ENCODE data around the gene BCAN. TPM values are rescaled to one million over a fixed set of nuclear protein-coding genes. Genes with fewer than 3 reads are reported as not detected.
"Not testable (repeated sequence)": the region's sequence is repeated elsewhere in the genome, so short reads cannot be mapped to it uniquely, and the experiment has no call there.

The BCAN gene
- total RNA-seq, 1 donor from 2014 or later = not detected

GRCh38 chr1:156616463-156616862, 25.5 kb upstream of the BCAN start:
- DNase-seq (ENCODE audit: extremely low read depth, low read depth, low spot score) = no peak

GRCh38 chr1:156618853-156619581, 22.9 kb upstream of the BCAN start, which contains the start of gene HAPLN2:
HAPLN2 (plus strand) TSS chr1:156619415; CDS start chr1:156623491, 4,076 bp downstream.
- DNase-seq (ENCODE audit: extremely low read depth, low read depth, low spot score) = no peak

DNA sequence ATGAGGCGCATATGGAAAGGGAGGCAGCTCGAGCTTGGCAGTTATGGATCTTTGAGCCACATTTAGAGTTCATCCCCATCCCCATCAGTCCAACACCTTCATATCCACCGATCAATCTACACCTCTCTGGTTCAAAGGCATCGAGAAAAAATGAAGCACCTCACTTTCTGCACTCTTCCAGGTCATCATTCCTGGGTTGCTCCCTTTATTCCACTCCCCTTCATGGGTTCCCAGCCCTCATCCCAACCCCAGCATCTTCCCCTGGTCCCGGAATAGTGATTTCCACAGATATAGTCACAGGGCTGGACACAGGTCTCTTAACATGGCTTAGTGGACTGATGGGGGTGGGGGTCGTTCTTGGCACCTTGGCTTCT, 22.3 kb upstream of the BCAN start:
- DNase-seq (ENCODE audit: extremely low read depth, low read depth, low spot score) = no peak

- DNase-seq (ENCODE audit: extremely low read depth, low read depth, low spot score) = no peak
These were observed 19.2 kb upstream of the BCAN start for GRCh38 chr1:156622581-156623297.

GRCh38 chr1:156623946-156624813, 17.7 kb upstream of the BCAN start:
- no peak for DNase-seq (ENCODE audit: extremely low read depth, low read depth, low spot score)

DNA sequence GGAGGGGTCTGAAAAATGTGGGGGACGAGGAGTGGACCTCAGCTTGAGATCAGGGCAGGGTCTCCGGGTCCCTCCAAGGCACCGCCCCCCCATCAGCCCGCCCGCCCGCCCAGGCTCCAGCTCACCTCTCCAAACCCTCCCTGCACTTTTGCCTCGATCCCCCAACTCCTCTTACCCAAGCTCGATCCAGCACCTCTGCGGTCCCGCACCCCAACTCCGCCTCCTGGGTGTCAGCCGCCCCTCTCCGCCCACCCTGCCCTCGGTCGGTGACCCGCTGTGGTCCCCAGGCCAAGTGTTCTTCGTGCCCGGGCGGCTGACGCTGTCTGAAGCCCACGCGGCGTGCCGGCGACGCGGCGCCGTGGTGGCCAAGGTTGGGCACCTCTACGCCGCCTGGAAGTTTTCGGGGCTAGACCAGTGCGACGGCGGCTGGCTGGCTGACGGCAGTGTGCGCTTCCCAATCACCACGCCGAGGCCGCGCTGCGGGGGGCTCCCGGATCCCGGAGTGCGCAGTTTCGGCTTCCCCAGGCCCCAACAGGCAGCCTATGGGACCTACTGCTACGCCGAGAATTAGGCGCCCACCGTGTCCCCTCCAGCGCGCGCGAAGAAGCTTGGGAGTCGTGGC, 17.0 kb upstream of the BCAN start:
- no peak for DNase-seq (ENCODE audit: extremely low read depth, low read depth, low spot score)

DNA sequence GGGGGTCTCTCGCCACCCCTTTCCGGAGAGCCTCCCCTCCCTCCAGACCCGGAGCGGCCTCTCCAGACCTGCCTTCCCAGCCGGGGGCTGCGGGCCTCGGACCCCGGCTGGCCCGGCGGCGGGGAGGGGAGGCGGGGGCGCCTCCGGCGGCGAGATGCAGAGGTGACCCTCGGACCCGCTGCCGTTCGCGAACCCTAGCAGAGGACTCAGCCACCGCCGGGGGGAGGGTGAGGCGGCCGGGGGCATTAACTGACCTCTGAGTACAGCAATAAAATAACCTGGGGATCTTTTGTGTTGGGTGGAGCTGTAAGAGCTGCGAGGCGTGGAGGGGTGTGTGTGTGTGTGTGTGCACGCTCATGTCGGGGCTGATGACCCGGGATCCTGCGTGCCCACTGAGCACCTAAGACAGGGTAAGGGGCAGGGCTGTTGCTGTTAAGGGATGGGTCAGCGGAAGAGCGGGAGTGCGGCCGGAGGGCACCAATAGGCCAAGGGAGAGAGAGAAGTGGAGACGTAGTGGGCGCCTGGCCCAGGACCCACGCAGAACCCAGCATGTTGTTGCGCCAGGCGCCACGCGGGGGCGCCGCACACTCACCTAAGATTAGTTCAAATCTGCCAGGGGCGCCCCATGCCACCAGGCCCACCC, 16.4 kb upstream of the BCAN start:
- no peak for DNase-seq (ENCODE audit: extremely low read depth, low read depth, low spot score)

- no peak for DNase-seq (ENCODE audit: extremely low read depth, low read depth, low spot score)
These were observed 15.9 kb upstream of the BCAN start for GRCh38 chr1:156626079-156626438.

DNA sequence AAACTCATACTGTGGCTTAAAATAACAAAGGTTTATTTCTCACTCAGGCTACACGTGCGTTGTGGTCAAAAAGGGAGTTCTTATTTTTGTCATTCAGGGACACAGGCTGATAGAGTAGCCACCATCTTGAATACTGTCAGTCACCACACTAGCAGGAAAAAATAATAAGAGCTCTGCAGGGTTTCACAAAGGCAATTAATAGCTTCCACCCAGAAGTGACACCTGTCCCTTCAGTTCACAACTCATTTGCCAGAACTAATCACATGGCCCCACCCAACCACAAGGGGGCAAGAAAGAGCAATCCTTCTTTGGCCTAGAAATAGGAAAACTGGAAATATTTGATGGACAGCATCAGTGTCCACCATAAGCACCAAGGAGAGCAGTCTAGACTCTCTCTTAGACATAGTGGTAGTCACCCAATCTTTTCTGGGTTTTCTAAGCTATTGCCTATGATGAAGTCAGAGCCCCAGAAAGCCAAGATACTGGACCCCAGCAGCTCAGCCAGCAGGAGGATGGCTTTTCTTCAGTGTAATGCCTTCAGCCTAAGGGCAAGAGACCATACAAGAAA, 14.5 kb upstream of the BCAN start:
- DNase-seq (ENCODE audit: extremely low read depth, low read depth, low spot score) = no peak

DNA sequence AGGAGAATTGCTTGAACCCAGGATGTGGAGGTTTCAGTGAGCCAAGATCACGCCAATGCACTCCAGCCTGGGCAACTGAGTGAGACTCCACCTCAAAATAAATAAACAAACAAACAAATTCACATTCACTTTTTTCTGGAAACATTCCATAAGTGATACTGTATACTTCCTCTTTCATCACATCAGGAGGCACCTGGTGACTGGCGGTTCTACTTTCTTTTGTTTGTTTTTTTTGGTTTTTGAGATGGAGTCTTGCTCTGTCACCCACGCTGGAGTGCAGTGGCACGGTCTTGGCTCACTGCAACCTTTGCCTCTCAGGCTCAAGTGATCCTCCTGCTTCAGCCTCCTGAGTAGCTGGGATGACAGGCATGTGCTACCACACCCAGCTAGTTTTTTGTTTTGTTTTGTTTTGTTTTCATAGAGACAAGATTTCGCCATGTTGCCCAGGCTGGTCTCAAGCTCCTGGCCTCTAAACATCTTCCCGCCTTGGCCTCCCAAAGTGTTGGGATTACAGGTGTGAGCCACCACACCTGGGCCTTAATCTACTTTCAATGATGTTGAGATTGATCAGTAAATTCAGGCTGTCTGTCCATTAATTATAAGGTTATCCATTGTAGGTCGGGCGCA, 12.0 kb upstream of the BCAN start:
- no peak for DNase-seq (ENCODE audit: extremely low read depth, low read depth, low spot score)

DNA sequence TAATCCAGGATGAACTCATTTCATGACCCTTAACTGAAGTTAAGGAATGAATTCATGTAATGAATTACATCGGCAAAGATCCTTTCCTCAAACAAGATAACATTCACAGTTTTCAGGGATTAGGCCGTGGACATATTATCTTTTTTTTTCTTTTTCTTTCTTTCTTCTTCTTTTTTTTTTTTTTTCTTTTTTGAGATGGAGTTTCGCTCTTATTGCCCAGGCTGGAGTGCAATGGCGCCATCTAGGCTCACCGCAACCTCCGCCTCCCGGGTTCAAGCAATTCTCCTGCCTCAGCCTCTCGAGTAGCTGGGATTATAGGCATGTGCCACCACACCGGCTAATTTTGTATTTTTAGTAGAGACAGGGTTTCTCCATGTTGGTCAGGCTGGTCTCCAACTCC, 10.8 kb upstream of the BCAN start:
- DNase-seq (ENCODE audit: extremely low read depth, low read depth, low spot score) = not testable (repeated sequence)

DNA sequence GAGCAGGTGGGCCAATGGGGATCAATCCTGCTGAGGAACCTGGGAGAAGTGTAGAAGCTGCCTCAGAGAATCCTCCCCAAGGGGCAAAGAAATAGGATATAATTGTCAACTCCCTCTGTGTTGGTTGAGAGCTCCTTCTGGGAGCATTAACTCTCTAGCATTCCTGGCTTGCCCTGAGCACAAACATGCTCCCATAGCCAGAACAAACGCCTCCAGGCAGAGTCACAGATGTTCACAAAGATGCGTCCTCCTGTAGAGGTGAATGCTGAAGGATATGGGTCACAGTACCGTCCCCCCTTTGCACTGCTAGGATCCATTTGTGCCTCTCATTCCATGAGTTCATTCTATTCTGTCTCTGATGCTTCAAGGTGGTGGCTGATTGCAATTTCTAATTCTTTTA, 9.6 kb upstream of the BCAN start:
- DNase-seq (ENCODE audit: extremely low read depth, low read depth, low spot score) = no peak

- no peak for DNase-seq (ENCODE audit: extremely low read depth, low read depth, low spot score)
These were observed 3.5 kb upstream of the BCAN start for GRCh38 chr1:156638189-156638985.

DNA sequence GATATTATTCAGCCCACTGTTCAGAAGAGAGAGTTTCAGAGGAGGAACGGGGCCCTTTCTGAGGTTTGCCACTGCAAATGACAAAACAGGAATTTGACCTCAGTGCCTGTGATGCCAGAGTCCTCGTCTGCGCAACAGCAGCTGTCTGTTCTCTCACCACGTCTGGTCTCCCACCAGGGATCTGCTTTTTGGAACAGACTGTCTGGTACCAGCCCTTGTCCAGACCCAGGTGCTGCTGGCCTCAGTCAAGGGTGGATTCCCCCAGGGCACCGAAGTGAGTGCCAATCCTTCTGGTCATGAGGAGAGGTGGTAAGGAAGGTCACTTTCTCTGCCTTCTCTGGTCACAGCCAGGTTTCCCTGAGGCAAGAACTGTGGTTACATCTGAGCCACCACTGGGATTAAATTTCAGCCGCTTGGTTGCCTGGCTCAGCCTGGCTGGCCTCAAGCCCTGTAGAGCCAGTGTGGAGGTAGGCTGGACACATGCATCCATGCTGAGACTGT, 2.3 kb upstream of the BCAN start:
- DNase-seq (ENCODE audit: extremely low read depth, low read depth, low spot score) = no peak

- DNase-seq (ENCODE audit: extremely low read depth, low read depth, low spot score) = no peak
These were observed 843 bp upstream of the BCAN start for GRCh38 chr1:156640842-156641706.

DNA sequence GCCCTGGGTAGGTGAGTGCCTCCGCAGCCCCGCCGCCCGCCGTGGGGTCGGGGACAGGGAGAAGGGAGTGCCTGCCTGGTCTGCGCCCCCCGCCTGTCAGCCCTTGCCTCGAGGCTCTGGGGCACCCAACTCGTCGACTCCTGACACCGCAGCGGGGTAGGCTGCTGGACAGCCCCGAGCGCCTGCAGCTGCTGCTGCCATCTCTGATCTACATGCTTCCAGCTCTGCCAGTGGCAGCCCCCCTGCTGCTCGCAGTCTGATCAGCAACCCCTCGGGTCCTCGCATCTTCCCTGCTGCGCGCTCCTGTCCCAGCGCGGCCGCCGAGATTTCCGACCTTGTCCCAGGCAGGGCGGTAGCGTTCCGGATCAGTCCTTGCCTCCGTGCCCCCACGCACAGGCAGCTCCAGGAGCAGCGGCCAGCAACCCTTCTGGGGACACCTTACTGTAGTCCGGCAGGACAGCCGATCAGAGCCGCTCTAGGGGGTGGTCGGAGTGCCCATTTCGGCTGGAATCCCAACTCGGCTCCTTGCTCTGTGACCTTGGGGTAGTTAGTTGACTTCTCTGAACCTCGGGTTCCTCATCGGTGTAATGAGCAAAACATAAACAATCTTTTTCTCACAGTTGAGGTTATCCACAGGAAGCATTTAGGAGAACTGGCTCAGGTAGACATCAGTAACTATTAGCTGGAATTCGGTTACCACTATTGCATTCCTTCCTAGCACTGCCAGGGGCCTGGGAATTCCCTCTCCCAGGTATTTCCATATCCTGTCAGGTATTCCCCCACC, 540 bp downstream of the BCAN start:
- DNase-seq (ENCODE audit: extremely low read depth, low read depth, low spot score) = no peak
